ENCODE measurements around the gene DDX25. TPM values are rescaled to one million over a fixed set of nuclear protein-coding genes. Genes with fewer than 3 reads are reported as not detected.
"Not testable (repeated sequence)": the region's sequence is repeated elsewhere in the genome, so short reads cannot be mapped to it uniquely, and the experiment has no call there.

DDX25 gene
- total RNA-seq, 2 donors from 2014 or later: 3.3 to 8.4 TPM

- H3K9ac ChIP-seq (ENCODE audit: extremely low read depth, low read length, poor library complexity, severe bottlenecking): no peak overlapping the region
- H3K4me1 ChIP-seq (ENCODE audit: control insufficient read depth, insufficient read depth, low read length): no peaks in the 10 kb centered on the region
- peaks cover 13% of the 10 kb centered on the region for H3K36me3 Mint-ChIP-seq (ENCODE audit: low read depth)
- H3K36me3 ChIP-seq (ENCODE audit: control insufficient read depth, insufficient read depth, low read length): peaks cover 12% of the 10 kb centered on the region
- no peak overlapping the region for H3K27ac ChIP-seq (ENCODE audit: low read depth, low read length)
- H3K27me3 Mint-ChIP-seq (ENCODE audit: insufficient read depth): peaks cover 37% of the 10 kb centered on the region
- H3K4me1 Mint-ChIP-seq: peaks cover 5% of the 10 kb centered on the region
- peak overlapping the region; percentile 94 for H3K4me3 Mint-ChIP-seq
- peaks cover 5% of the 10 kb centered on the region for H3K9me3 Mint-ChIP-seq
- WGBS, 2 experiments (ENCODE audit: insufficient coverage in 1 of 2, insufficient read length in 1 of 2): 80 to 82% methylated on average over 8 to 11 of the region's 11 CpGs
- H3K27me3 ChIP-seq (ENCODE audit: control insufficient read depth, insufficient read depth, low read length, poor library complexity, severe bottlenecking): peaks cover 25% of the 10 kb centered on the region
- no peak overlapping the region for H3K27ac Mint-ChIP-seq
- TF ChIP-seq CTCF (conservative IDR thresholded peaks at IDR 0.05): no peak
- H3K4me3 ChIP-seq (ENCODE audit: low read length): peak overlapping the region; percentile 64
- H3K9me3 ChIP-seq (ENCODE audit: control insufficient read depth, low read length): no peaks in the 10 kb centered on the region
- DNase-seq: no peak
Measured at GRCh38 chr11:125904678-125905077, 370 bp downstream of the DDX25 start.

GRCh38 chr11:125910226-125910849 is 6.0 kb downstream of the DDX25 start:
- Mint-ChIP-seq H3K9me3 (no peaks in the 10 kb centered on the region), H3K27me3 (ENCODE audit: insufficient read depth) (peaks cover 17% of the 10 kb centered on the region), H3K36me3 (ENCODE audit: low read depth) (no peaks in the 10 kb centered on the region), H3K4me3 (no peak overlapping the region), H3K27ac (no peak overlapping the region), H3K4me1 (no peaks in the 10 kb centered on the region)
- 87 to 91% methylated on average over 4 to 8 of the region's 8 CpGs for WGBS, 2 experiments (ENCODE audit: insufficient coverage in 1 of 2, insufficient read length in 1 of 2)
- DNase-seq: no peak
- Histone ChIP-seq H3K27me3 (ENCODE audit: control insufficient read depth, insufficient read depth, low read length, poor library complexity, severe bottlenecking) (peaks cover 10% of the 10 kb centered on the region), H3K9ac (ENCODE audit: extremely low read depth, low read length, poor library complexity, severe bottlenecking) (no peak overlapping the region), H3K36me3 (ENCODE audit: control insufficient read depth, insufficient read depth, low read length) (no peaks in the 10 kb centered on the region), H3K9me3 (ENCODE audit: control insufficient read depth, low read length) (no peaks in the 10 kb centered on the region), H3K4me1 (ENCODE audit: control insufficient read depth, insufficient read depth, low read length) (no peaks in the 10 kb centered on the region), H3K27ac (ENCODE audit: low read depth, low read length) (no peak overlapping the region), H3K4me3 (ENCODE audit: low read length) (no peak overlapping the region)
- no peak for TF ChIP-seq CTCF (conservative IDR thresholded peaks at IDR 0.05)

GRCh38 chr11:125914601-125915000 is 10.3 kb downstream of the DDX25 start:
- WGBS, 2 experiments (ENCODE audit: insufficient coverage in 1 of 2, insufficient read length in 1 of 2): 78 to 79% methylated on average over 3 of the region's 3 CpGs

More at GRCh38 chr11:125914601-125915000, 10.3 kb downstream of the DDX25 start:
- not testable (repeated sequence) for H3K27ac ChIP-seq (ENCODE audit: low read depth, low read length); H3K27me3 Mint-ChIP-seq (ENCODE audit: insufficient read depth); H3K4me1 Mint-ChIP-seq; H3K36me3 Mint-ChIP-seq (ENCODE audit: low read depth); H3K27me3 ChIP-seq (ENCODE audit: control insufficient read depth, insufficient read depth, low read length, poor library complexity, severe bottlenecking); H3K9me3 ChIP-seq (ENCODE audit: control insufficient read depth, low read length); H3K4me3 Mint-ChIP-seq; H3K4me1 ChIP-seq (ENCODE audit: control insufficient read depth, insufficient read depth, low read length); DNase-seq; H3K36me3 ChIP-seq (ENCODE audit: control insufficient read depth, insufficient read depth, low read length); H3K27ac Mint-ChIP-seq; H3K4me3 ChIP-seq (ENCODE audit: low read length); H3K9me3 Mint-ChIP-seq; H3K9ac ChIP-seq (ENCODE audit: extremely low read depth, low read length, poor library complexity, severe bottlenecking)
- peak; percentile 70 for TF ChIP-seq CTCF (conservative IDR thresholded peaks at IDR 0.05)
